ENCODE results near the gene MAP4. TPM values are rescaled to one million over a fixed set of nuclear protein-coding genes. Genes with fewer than 3 reads are reported as not detected.
A peak's percentile ranks its signal among the peaks of the same experiment; 100 is the strongest.

The MAP4 gene
- total RNA-seq, 4 donors from 2014 or later = 55.0 to 171 (median 89.3) TPM

DNA sequence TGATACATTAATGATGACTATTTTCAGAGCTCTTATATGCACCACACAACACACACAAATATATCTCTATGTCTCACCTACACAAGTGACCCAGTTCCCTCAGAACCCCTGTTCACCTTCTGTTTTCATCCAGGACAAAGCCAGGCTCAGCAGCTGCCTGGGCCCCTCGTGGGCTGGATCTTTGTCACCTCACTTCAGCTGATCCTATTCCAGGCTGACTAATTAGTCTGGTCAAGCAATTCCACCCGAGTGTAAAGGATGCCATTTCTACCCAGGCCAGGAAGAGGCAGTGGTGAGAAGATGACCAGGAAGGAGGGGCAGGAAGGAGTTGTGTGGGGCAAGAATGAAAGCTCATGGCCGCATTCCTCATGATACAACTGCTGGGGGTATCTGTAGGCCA, 151.0 kb downstream of the MAP4 start:
- Histone ChIP-seq H3K4me1 (no peaks in the 10 kb centered on the region), H3K36me3 (peaks cover 0 to 77% (median 0%) of the 10 kb centered on the region in 3 donors), H3K27ac (no peak overlapping the region), H3K9me3 (no peaks in the 10 kb centered on the region), H3K4me3 (no peak overlapping the region), H3K27me3 (no peaks in the 10 kb centered on the region)
- DNase-seq = no peak
- TF ChIP-seq, protein P1, sequence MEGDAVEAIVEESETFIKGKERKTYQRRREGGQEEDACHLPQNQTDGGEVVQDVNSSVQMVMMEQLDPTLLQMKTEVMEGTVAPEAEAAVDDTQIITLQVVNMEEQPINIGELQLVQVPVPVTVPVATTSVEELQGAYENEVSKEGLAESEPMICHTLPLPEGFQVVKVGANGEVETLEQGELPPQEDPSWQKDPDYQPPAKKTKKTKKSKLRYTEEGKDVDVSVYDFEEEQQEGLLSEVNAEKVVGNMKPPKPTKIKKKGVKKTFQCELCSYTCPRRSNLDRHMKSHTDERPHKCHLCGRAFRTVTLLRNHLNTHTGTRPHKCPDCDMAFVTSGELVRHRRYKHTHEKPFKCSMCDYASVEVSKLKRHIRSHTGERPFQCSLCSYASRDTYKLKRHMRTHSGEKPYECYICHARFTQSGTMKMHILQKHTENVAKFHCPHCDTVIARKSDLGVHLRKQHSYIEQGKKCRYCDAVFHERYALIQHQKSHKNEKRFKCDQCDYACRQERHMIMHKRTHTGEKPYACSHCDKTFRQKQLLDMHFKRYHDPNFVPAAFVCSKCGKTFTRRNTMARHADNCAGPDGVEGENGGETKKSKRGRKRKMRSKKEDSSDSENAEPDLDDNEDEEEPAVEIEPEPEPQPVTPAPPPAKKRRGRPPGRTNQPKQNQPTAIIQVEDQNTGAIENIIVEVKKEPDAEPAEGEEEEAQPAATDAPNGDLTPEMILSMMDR (IDR thresholded peaks at IDR 0.05) = no peak
- no peak for TF ChIP-seq POLR2A (IDR thresholded peaks at IDR 0.05)

DNA sequence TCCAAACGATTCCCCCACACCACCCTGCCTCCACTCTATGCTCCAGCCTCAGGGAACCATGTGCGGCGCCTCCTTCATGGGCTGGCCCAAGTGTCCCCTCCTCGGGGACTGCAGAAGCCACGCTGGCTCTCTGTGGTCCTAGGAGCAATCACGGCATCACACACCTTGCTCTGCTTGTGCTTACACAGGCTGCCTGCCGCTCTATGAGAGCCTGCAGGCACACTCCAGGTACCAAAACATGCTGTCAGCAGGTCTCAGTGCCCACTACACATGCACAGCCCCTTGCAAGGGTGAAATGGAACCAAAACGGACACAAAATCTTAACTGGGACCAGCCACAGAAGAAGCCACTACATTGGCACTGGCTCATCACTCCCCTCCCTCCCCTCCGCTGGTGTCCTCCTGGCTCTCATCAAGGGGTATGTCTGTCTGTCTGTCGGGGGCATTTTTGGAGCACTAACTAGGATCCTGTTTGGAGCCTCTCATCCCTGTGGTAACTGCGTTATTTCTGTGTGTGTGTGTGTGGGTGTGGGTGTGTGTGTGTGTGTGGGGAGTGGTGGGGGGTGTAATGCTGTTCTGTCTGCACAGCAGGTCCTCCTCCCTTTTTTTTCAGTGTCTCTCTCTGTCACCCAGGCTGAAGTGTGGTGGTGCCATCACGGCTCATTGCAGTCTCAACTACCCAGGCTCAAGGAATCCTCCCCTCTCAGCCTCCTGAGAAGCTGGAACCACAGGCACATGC, 152.7 kb downstream of the MAP4 start:
- Histone ChIP-seq H3K9me3 (no peaks in the 10 kb centered on the region), H3K36me3 (peaks cover 0 to 73% (median 0%) of the 10 kb centered on the region in 3 donors), H3K27ac (no peak overlapping the region), H3K4me1 (no peaks in the 10 kb centered on the region), H3K27me3 (no peaks in the 10 kb centered on the region), H3K4me3 (no peak overlapping the region)
- no peak for TF ChIP-seq POLR2A (IDR thresholded peaks at IDR 0.05)
- peak in 1 of 3 donors; percentile 13 for DNase-seq

DNA sequence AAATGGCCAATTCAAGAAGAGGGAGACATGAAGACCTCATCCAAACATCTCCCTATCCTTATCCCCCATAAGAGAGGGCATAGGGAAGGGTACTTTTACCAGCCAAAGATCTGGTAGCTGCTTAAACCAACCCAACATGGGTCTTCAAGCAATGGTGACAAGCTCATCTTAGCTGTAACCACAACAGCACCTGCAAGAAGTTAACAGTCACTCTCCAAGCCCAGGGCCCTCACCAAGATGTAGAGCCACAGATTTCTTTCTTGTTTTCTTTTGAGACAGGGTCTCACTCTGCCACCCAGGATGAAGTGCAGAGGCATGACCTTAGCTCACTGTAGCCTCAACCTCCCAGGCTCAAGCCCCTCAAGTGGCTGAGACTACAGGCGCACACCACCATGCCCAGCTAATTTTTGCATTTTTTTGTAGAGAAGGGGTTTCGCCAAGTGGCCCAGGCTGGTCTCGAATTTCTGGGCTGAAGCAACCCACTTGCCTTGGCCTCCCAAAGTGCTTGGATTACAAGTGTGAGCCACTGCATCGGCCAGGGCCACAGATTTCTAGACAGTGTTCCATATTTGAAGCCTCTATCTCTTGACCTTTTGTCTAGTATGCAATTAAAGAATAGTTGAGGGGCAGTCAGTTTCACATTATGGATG, 156.1 kb downstream of the MAP4 start:
- Histone ChIP-seq H3K9me3 (no peaks in the 10 kb centered on the region), H3K27ac (no peak overlapping the region), H3K36me3 (peaks cover 0 to 63% (median 0%) of the 10 kb centered on the region in 3 donors), H3K27me3 (no peaks in the 10 kb centered on the region), H3K4me1 (no peaks in the 10 kb centered on the region), H3K4me3 (no peak overlapping the region)
- DNase-seq = no peak
- TF ChIP-seq POLR2A (IDR thresholded peaks at IDR 0.05) = no peak
- TF ChIP-seq, protein P1 (IDR thresholded peaks at IDR 0.05) = no peak

DNA sequence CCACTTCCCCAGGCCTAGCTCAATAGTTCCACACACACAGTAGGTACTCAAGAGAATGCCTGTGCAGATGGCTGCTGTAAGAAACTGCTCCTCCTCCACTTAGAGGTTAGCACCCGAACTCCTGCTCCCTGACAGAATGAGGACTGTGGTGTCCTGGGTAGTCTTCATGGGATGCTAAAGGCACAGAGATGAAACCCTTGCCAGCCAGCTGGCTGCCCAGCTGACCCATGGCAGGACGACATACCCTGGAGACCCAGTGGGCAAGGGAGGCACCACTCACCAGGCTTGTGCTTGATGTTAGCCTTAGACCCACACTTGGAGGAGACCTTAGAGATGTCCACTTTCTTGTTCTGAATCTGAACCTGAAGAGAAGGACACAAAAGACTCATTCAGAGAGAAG, 159.1 kb downstream of the MAP4 start:
- H3K4me3 ChIP-seq = no peak overlapping the region
- no peaks in the 10 kb centered on the region for H3K9me3 ChIP-seq
- no peaks in the 10 kb centered on the region for H3K27me3 ChIP-seq
- no peak overlapping the region for H3K27ac ChIP-seq
- H3K36me3 ChIP-seq = peaks cover 0 to 70% (median 0%) of the 10 kb centered on the region in 3 donors
- no peak for TF ChIP-seq POLR2A (IDR thresholded peaks at IDR 0.05)
- TF ChIP-seq, protein P1 (IDR thresholded peaks at IDR 0.05) = no peak
- no peaks in the 10 kb centered on the region for H3K4me1 ChIP-seq
- DNase-seq = no peak

DNA sequence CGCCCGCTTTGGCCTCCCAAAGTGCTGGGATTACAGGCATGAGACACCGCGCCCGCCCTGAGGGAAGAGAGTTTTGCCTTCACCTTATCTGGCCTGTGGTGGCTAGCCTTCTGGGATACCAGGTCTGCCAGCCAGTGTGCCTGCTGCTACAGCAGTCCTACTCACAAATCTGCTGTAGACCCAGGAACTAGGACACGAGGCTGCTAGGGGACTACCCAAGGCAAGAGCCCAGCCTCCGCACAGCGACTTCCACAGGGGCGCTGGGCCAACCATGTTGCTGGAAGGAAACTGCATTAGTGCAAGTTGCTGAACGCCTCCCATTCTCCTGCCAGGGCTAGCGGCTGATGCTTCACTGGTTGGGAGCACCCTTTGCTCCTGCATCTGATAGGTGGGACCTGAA, 159.5 kb downstream of the MAP4 start:
- no peaks in the 10 kb centered on the region for H3K27me3 ChIP-seq
- H3K36me3 ChIP-seq = peaks cover 0 to 74% (median 0%) of the 10 kb centered on the region in 3 donors
- H3K9me3 ChIP-seq = no peaks in the 10 kb centered on the region
- H3K4me1 ChIP-seq = no peaks in the 10 kb centered on the region
- TF ChIP-seq, protein P1 (IDR thresholded peaks at IDR 0.05) = no peak
- TF ChIP-seq POLR2A (IDR thresholded peaks at IDR 0.05) = no peak
- H3K27ac ChIP-seq = no peak overlapping the region
- no peak overlapping the region for H3K4me3 ChIP-seq
- DNase-seq = no peak

Data from Peyer's patch (tissue), 4 donors.